Astrocyte of the spinal cord (primary cell): ENCODE data around the gene EIF3M.
"Not testable (repeated sequence)": the region's sequence is repeated elsewhere in the genome, so short reads cannot be mapped to it uniquely, and the experiment has no call there.

Experiments used
- DNase-seq: peaks from one replicate; pipeline ENCODE4 v3.0.0; 2011; ENCODE audit warnings: low read depth, low spot score
- H3K4me3 ChIP-seq: 2 replicates; pipeline ENCODE4 v1.5.1; 2011; ENCODE audit warnings: low read depth, mild to moderate bottlenecking, low read length, moderate library complexity
- in situ Hi-C: cut with HindIII; loops from 2 replicates; pipeline ENCODE4 v1.10.0; 2017; ENCODE audit warnings: low sequenced_read_pairs
- TF ChIP-seq, protein P1 (sequence below): IDR thresholded peaks from 2 replicates; pipeline ENCODE4 v1.5.1; 2012; ENCODE audit warnings: low read depth, mild to moderate bottlenecking, low read length, inconsistent platforms

EIF3M gene

DNA sequence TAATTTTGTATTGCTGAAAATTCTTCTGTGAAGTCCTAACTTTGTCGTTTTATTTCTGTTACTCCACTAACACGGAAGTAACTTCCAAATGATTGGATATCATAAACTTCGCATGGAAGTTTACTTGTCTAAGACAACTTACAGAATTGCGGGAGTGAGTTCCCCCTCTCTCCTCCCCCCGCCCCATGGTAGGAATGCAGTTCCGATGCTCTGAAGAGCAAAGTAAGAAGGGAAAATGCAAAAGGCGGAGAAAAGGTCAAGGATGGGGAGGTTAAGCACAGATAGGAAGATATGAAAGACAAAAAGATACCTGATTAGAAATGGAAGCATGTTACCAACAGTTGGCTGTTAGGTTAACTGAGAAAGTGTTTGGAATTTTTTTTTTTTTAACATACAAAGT, 1.3 kb downstream of the EIF3M start:
- no peak for DNase-seq
- peak overlapping the region; percentile 77 for H3K4me3 ChIP-seq
- TF ChIP-seq, protein P1, sequence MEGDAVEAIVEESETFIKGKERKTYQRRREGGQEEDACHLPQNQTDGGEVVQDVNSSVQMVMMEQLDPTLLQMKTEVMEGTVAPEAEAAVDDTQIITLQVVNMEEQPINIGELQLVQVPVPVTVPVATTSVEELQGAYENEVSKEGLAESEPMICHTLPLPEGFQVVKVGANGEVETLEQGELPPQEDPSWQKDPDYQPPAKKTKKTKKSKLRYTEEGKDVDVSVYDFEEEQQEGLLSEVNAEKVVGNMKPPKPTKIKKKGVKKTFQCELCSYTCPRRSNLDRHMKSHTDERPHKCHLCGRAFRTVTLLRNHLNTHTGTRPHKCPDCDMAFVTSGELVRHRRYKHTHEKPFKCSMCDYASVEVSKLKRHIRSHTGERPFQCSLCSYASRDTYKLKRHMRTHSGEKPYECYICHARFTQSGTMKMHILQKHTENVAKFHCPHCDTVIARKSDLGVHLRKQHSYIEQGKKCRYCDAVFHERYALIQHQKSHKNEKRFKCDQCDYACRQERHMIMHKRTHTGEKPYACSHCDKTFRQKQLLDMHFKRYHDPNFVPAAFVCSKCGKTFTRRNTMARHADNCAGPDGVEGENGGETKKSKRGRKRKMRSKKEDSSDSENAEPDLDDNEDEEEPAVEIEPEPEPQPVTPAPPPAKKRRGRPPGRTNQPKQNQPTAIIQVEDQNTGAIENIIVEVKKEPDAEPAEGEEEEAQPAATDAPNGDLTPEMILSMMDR = no peak
- in situ Hi-C loops = no loop called here

DNA sequence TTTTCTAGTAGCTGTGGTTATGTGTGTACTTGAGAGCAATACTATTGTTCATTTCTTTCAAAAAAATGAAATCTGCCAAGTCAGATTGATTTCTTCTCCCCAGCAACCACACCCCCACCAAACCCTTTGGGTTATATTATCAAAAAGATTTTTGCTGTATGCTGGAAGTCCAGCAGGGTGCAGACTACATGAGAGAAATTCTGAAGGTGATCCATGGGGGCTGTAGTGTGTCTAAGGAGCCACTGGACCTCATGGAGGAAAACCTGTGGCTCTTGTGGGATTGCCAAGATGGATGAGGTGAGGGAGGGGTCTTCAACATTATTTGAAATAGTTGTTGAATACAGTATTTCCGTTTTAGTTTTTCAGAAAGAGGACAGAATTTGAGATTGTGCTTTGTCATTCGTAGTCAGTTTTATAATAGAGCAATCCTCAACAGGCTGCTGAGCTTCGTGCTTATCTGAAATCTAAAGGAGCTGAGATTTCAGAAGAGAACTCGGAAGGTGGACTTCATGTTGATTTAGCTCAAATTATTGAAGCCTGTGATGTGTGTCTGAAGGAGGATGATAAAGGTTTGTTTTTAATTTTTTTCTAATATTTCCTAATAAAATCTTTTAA, 3.1 kb downstream of the EIF3M start:
- peak; percentile 15 for DNase-seq
- no peak overlapping the region for H3K4me3 ChIP-seq
- in situ Hi-C loops = no loop called here
- TF ChIP-seq, protein P1 = peak; percentile 32

GRCh38 chr11:32594272-32594671, 10.6 kb downstream of the EIF3M start:
- no peak for DNase-seq
- H3K4me3 ChIP-seq = no peak overlapping the region
- in situ Hi-C loops = no loop called here
- TF ChIP-seq, protein P1 = no peak

DNA sequence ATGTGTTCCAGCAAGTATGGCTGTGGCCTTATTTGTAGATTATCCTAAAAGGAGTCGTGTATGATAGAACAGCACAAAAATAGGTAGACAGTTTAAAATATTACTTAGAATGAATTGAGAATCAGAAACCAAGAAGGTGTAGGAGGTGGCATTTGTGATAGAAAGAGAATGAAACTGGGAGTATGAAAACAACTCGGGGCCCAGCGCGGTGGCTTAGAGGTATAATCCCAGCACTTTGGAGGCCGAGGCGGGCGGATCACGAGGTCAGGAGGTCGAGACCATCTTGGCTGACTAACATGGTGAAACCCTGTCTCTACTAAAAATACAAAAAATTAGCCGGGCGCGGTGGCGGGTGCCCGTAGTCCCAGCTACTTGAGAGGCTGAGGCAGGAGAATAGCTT, 12.5 kb downstream of the EIF3M start:
- H3K4me3 ChIP-seq, in situ Hi-C loops, DNase-seq: not testable (repeated sequence)

- no peak for DNase-seq
- no peak overlapping the region for H3K4me3 ChIP-seq
- TF ChIP-seq, protein P1 = no peak
- in situ Hi-C loops = no loop called here
These were observed 14.3 kb downstream of the EIF3M start for GRCh38 chr11:32597921-32598320.

GRCh38 chr11:32602657-32603415, 19.2 kb downstream of the EIF3M start:
- in situ Hi-C loops = no loop called here
- H3K4me3 ChIP-seq = no peak overlapping the region
- DNase-seq = peak; percentile 58
- TF ChIP-seq, protein P1 = no peak

DNA sequence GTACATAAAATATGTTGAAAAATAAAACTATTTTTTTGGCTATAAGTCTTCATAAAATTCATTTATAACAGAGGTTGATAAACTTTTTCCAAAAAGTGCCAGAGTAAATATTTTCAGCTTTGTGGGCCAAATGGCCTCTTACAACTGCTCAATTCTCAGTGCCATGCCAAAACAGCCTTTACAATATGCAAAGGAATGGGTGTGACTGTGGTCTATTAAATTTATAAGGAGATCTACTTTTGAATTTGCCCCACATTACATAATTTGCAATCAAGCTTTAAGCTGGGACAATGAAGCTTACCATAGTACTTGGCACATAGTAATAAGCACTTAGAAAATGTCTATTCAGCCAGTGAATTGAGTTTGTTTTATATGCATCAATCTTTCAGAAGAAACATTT, 22.6 kb downstream of the EIF3M start:
- no peak overlapping the region for H3K4me3 ChIP-seq
- TF ChIP-seq, protein P1 = no peak
- in situ Hi-C loops = no loop called here
- DNase-seq = no peak

DNA sequence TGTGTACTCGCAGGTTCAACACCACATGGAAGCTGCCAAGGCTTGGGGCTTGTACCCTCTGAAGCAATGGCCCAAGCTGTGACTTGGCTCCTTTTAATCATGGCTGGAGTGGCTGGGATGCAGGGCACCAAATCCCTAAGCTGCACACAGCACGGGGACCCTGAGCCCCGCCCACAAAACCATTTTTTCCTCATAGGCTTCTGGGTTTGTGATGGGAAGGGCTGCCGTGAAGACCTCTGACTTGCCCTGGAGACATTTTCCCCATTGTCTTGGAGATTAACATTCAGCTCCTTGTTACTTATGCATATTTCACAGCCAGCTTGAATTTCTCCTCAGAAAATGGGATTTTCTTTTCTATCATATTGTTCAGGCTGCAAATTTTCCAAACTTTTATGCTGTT, 25.2 kb downstream of the EIF3M start:
- DNase-seq, in situ Hi-C loops, H3K4me3 ChIP-seq: not testable (repeated sequence)
